AG04450 (cell line): ENCODE data around the gene MAVS. TPM values are rescaled to one million over a fixed set of nuclear protein-coding genes. Genes with fewer than 3 reads are reported as not detected.
A peak's percentile ranks its signal among the peaks of the same experiment; 100 is the strongest.

Source experiments
- CTCF ChIA-PET: fragments of 300-600, 350-600 bp; formaldehyde crosslinking; extraction: SDS; loops from one replicate; lab custom pipeline; 2022; ENCODE audit warnings: antibody characterized with exemption, inconsistent platforms; lab: Charles Lee
- POLR2A ChIA-PET: fragments of 350-600 bp; formaldehyde crosslinking; extraction: SDS; loops from one replicate; lab custom pipeline; 2021; ENCODE audit warnings: antibody characterized with exemption, inconsistent platforms; lab: Yijun Ruan, JAX
- DNase-seq: peaks from one replicate; pipeline ENCODE4 v3.0.0-alpha.2; 2011; ENCODE audit warnings: low read depth, low spot score
- H3K27ac ChIP-seq: one replicate; pipeline ENCODE4 v1.5.1; 2012; ENCODE audit warnings: low read depth, low read length, control low read depth
- H3K27me3 ChIP-seq: one replicate; pipeline ENCODE4 v1.6.0; 2012; ENCODE audit warnings: low read length; ENCODE audit not compliant: control insufficient read depth, insufficient read depth
- H3K4me3 ChIP-seq: 2 replicates; pipeline ENCODE4 v1.5.1; 2011; ENCODE audit warnings: mild to moderate bottlenecking, low read depth, low read length, control low read depth
- H3K9me3 ChIP-seq: 2 replicates; pipeline ENCODE4 v1.5.1; 2012; ENCODE audit warnings: low read length; ENCODE audit not compliant: control insufficient read depth, insufficient read depth
- CTCF ChIP-seq: IDR thresholded peaks from 2 replicates; pipeline ENCODE4 v1.5.1; 2011; ENCODE audit warnings: low read depth, low read length, control low read depth, inconsistent platforms
- polyA plus RNA-seq: library from polyadenylated mRNA; depleted of rRNA; stranded (reverse); fragments of >200 nt; gene quantifications from 2 replicates; pipeline ENCODE4 v1.2.3, GENCODE V29; 2011; rRNA removed
- small RNA-seq: library from RNA; depleted of rRNA; stranded (forward); fragments of <200 nt; gene quantifications from one replicate; pipeline ENCODE3, GENCODE V24; 2012; ENCODE audit warnings: low read depth; ENCODE audit not compliant: insufficient read length

The MAVS gene
- polyA plus RNA-seq, 1 experiment = 16.4 TPM

GRCh38 chr20:3923818-3924217, 77.2 kb downstream of the MAVS start:
- no peaks in the 10 kb centered on the region for H3K9me3 ChIP-seq
- H3K4me3 ChIP-seq = no peak overlapping the region
- CTCF ChIA-PET = no interaction called here
- DNase-seq = no peak
- POLR2A ChIA-PET = no interaction called here
- no peaks in the 10 kb centered on the region for H3K27me3 ChIP-seq
- TF ChIP-seq CTCF = no peak
- peak overlapping the region; percentile 31 for H3K27ac ChIP-seq

- H3K27ac ChIP-seq = peak overlapping the region; percentile 31
- no peak for TF ChIP-seq CTCF
- POLR2A ChIA-PET = no interaction called here
Observed at GRCh38 chr20:3924304-3925112, 77.9 kb downstream of the MAVS start.

GRCh38 chr20:3925113-3925695, 78.6 kb downstream of the MAVS start:
- CTCF ChIA-PET = interaction anchor here (0.9 kb wide), 1 partner anchor 167 kb away, joined by 3 read pairs; no protein-coding TSS in a partner anchor

More at GRCh38 chr20:3924304-3925112, 77.9 kb downstream of the MAVS start:
- no peaks in the 10 kb centered on the region for H3K9me3 ChIP-seq
- DNase-seq = no peak
- no peaks in the 10 kb centered on the region for H3K27me3 ChIP-seq
- CTCF ChIA-PET = no interaction called here
- no peak overlapping the region for H3K4me3 ChIP-seq

More at GRCh38 chr20:3925113-3925695, 78.6 kb downstream of the MAVS start:
- TF ChIP-seq CTCF = no peak
- no peaks in the 10 kb centered on the region for H3K9me3 ChIP-seq
- no peaks in the 10 kb centered on the region for H3K27me3 ChIP-seq
- POLR2A ChIA-PET = no interaction called here
- DNase-seq = no peak
- no peak overlapping the region for H3K27ac ChIP-seq
- H3K4me3 ChIP-seq = no peak overlapping the region

Small RNA genes within 50 kb of the gene (small RNA-seq; reads per million reads assigned to genes)
- gene MIR103A2 = 568 reads per million, percentile 94 among the genes with 10 or more reads in this experiment

Other genes with a start within 250 kb of the MAVS start
- not detected in 2 replicates for gene GFRA4, start 183.4 kb upstream of the MAVS start, polyA plus RNA-seq
- 16.3 and 18.3 TPM in 2 replicates for gene ADAM33, start 164.8 kb upstream of the MAVS start, polyA plus RNA-seq
- not detected in 2 replicates for gene SIGLEC1, start 134.2 kb upstream of the MAVS start, polyA plus RNA-seq
- gene HSPA12B, start 114.1 kb upstream of the MAVS start, polyA plus RNA-seq = 0.05 and 0.09 TPM in 2 replicates
- 22.6 and 29.2 TPM in 2 replicates for gene ADISSP, start 79.1 kb upstream of the MAVS start, polyA plus RNA-seq
- 0.12 TPM in 2 replicates for gene SPEF1, start 65.4 kb upstream of the MAVS start, polyA plus RNA-seq
- gene CENPB, start 60.1 kb upstream of the MAVS start, polyA plus RNA-seq = 29.7 and 37.0 TPM in 2 replicates
- 57.3 and 58.9 TPM in 2 replicates for gene CDC25B, start 50.5 kb upstream of the MAVS start, polyA plus RNA-seq
- 7.8 and 11.7 TPM in 2 replicates for gene AP5S1, start 26.3 kb upstream of the MAVS start, polyA plus RNA-seq
- 24.9 and 32.2 TPM in 2 replicates for gene PANK2, start 42.6 kb downstream of the MAVS start, polyA plus RNA-seq
- 24.7 and 30.8 TPM in 2 replicates for gene RNF24, start 168.7 kb downstream of the MAVS start, polyA plus RNA-seq